Chondrocyte (in vitro differentiated cells): Measurements from ENCODE around the gene ANKUB1. TPM values are rescaled to one million over a fixed set of nuclear protein-coding genes. Genes with fewer than 3 reads are reported as not detected.

ENCODE experiments used
- DNase-seq: peaks from one replicate; pipeline ENCODE4 v3.0.0; 2021; ENCODE audit warnings: mixed read lengths, low spot score
- H3K27ac Mint-ChIP-seq: one replicate; pipeline ENCODE4 v1.8.0; 2021; ENCODE audit warnings: mild to moderate bottlenecking, moderate library complexity, mixed read lengths; ENCODE audit not compliant: unreplicated experiment
- H3K27me3 Mint-ChIP-seq: 2 replicates; pipeline ENCODE4 v1.8.0; 2021; ENCODE audit warnings: low read depth, mixed read lengths
- H3K36me3 Mint-ChIP-seq: 2 replicates; pipeline ENCODE4 v1.8.0; 2021; ENCODE audit warnings: low read depth, mixed read lengths
- H3K4me1 Mint-ChIP-seq: 2 replicates; pipeline ENCODE4 v1.8.0; 2021; ENCODE audit warnings: low read depth, mild to moderate bottlenecking, mixed read lengths
- H3K4me3 Mint-ChIP-seq: one replicate; pipeline ENCODE4 v1.8.0; 2021; ENCODE audit warnings: mild to moderate bottlenecking, moderate library complexity, mixed read lengths; ENCODE audit not compliant: unreplicated experiment
- H3K9me3 Mint-ChIP-seq: 2 replicates; pipeline ENCODE4 v1.8.0; 2021; ENCODE audit warnings: low read depth, mixed read lengths
- total RNA-seq: library from RNA; stranded (reverse); gene quantifications from 3 replicates; pipeline ENCODE4 v1.2.1, GENCODE V29; 2021
- TF ChIP-seq, protein P1 (sequence below): fragments of 200-600 bp; sonication (generic); IDR thresholded peaks from 2 replicates; pipeline ENCODE4 v1.5.0; 2021; ENCODE audit warnings: antibody characterized with exemption, mild to moderate bottlenecking, moderate library complexity

Gene ANKUB1
- total RNA-seq, 1 donor from 2014 or later, result not detected

DNA sequence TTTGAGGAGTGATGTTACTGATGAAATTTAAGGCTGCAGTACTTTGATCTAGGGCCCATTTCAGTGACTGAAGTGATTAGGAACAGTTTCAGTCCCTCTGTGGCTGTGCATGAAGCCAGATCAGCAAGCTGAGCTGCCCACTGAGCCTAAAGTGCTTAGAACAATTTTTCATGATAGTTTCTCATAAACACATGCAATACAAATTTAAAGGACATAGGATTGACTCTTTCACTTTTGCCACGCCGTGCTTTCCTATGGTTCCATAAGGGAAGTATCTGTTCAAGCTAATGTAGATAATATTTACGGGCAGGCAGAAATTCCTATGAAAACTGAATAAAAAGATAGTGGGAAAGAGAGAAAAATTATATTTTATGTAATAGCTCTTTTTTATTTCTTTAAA is 10.6 kb downstream of the ANKUB1 start:
- DNase-seq, result no peak
- Mint-ChIP-seq H3K27me3 (no peaks in the 10 kb centered on the region), H3K9me3 (no peaks in the 10 kb centered on the region), H3K27ac (no peak overlapping the region), H3K36me3 (no peaks in the 10 kb centered on the region), H3K4me1 (peaks cover 17% of the 10 kb centered on the region), H3K4me3 (no peak overlapping the region)
- TF ChIP-seq, protein P1, sequence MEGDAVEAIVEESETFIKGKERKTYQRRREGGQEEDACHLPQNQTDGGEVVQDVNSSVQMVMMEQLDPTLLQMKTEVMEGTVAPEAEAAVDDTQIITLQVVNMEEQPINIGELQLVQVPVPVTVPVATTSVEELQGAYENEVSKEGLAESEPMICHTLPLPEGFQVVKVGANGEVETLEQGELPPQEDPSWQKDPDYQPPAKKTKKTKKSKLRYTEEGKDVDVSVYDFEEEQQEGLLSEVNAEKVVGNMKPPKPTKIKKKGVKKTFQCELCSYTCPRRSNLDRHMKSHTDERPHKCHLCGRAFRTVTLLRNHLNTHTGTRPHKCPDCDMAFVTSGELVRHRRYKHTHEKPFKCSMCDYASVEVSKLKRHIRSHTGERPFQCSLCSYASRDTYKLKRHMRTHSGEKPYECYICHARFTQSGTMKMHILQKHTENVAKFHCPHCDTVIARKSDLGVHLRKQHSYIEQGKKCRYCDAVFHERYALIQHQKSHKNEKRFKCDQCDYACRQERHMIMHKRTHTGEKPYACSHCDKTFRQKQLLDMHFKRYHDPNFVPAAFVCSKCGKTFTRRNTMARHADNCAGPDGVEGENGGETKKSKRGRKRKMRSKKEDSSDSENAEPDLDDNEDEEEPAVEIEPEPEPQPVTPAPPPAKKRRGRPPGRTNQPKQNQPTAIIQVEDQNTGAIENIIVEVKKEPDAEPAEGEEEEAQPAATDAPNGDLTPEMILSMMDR, result no peak

DNA sequence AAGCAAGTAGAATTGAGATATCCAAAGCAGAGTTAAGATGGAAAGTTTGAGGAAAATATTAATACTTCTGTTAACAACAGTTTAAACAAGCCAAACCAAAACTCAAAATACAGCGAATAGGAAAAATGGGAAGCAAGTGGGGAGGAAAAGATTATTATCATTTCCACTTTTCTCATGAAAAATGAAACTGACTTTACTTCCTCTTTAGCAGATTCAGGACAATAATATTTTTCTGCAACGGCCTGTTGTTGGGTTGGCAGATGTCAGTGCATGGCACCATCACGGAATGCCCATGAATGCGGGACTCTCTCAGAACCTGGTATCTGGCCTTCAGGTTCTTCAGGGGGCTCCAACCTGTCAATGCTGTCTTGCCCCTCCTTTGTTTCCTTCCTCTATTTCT is 11.1 kb downstream of the ANKUB1 start:
- Mint-ChIP-seq H3K4me3 (no peak overlapping the region), H3K36me3 (no peaks in the 10 kb centered on the region), H3K27me3 (no peaks in the 10 kb centered on the region), H3K27ac (no peak overlapping the region), H3K4me1 (peaks cover 17% of the 10 kb centered on the region), H3K9me3 (no peaks in the 10 kb centered on the region)
- TF ChIP-seq, protein P1, result no peak
- no peak for DNase-seq

DNA sequence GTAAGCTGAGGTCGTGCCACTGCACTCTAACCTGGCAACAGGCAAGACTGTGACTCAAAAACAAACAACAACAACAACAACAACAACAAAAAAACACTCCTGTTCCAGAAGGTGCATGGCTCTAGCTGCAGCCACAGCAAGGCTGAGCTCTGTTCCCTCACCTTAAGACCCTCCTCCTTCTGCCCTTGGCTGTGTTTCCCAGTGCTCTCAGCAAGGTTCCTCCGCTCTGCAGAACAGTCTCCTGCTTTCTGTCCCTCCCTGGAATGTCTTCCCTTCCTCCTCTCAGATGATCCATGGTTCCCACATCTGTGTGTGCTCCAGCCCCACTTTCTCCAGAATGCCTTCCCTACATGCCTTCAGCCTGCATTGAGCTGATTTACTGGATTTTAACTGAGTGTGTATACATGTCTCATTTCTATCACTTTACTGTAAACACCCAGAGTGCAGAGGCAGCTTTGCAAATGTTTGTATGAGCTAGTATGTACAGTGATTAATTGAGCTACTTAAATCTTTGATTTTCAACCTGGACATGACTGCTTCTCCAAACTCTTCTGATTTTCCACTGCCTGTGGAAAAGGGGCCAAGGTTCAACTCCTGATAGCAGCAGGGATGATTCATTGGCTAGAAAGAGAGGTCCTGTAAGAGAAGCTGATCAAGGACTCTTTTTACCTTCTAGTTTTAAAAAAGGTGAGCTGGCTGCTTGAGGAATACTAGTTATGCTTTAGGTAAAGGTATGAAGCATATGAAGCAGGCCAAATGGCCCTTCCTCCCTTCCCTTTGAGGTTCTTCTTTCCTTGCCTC is 14.7 kb downstream of the ANKUB1 start:
- TF ChIP-seq, protein P1, result no peak
- DNase-seq, result no peak
- Mint-ChIP-seq H3K36me3 (no peaks in the 10 kb centered on the region), H3K4me1 (no peaks in the 10 kb centered on the region), H3K27ac (no peak overlapping the region), H3K27me3 (no peaks in the 10 kb centered on the region), H3K9me3 (no peaks in the 10 kb centered on the region), H3K4me3 (no peak overlapping the region)

DNA sequence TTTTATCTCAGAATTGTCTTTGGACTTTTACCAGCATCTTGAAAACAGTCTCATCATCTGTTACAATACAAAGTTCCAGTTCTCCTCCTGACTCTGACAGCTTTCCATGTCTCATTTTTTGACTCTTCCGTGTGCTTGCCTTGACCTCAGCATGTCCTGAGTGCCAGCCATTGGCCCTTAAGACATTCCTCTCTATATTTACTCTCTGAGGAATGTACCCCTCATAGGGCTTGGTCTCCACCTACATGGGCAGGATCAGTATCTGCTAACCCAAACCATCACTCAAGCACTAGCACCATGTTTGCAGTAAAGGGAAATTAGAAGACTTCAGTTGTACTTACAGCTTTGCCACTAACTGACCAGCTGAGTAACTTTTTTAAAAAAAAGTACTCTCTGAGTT is 16.2 kb downstream of the ANKUB1 start:
- H3K36me3 Mint-ChIP-seq, result no peaks in the 10 kb centered on the region
- no peaks in the 10 kb centered on the region for H3K27me3 Mint-ChIP-seq
- no peaks in the 10 kb centered on the region for H3K9me3 Mint-ChIP-seq
- no peak for DNase-seq
- TF ChIP-seq, protein P1, result no peak
- no peak overlapping the region for H3K4me3 Mint-ChIP-seq
- H3K4me1 Mint-ChIP-seq, result no peaks in the 10 kb centered on the region
- H3K27ac Mint-ChIP-seq, result no peak overlapping the region

DNA sequence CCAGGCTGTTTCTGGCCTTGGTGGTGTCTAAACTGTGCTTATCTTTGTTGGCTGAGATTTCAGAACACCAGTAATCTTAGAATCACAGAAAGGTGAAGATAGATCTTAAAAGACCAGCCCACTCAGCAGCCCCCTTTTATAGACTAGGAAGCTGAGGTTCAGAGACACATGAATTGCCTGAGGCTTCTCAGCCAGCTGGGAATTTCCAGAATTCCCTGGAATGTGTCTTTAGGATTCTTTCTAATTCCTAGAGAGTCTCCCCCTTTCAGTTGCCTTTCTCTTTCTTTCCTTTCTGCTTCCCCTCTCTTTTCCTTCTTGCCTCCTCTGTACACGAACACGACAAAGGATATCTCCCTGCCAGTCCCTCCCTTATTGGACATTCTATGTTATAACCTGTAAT is 19.5 kb downstream of the ANKUB1 start:
- TF ChIP-seq, protein P1, result no peak
- Mint-ChIP-seq H3K4me1 (no peaks in the 10 kb centered on the region), H3K27ac (no peak overlapping the region)

More for the DNA sequence above, 19.5 kb downstream of the ANKUB1 start:
- Mint-ChIP-seq H3K36me3 (no peaks in the 10 kb centered on the region), H3K4me3 (no peak overlapping the region), H3K27me3 (peaks cover under 1% of the 10 kb centered on the region), H3K9me3 (no peaks in the 10 kb centered on the region)
- DNase-seq, result no peak
